GM10847 (cell line): Measurements from ENCODE around the gene HOXA11.

ENCODE experiments used
- POLR2A ChIP-seq: IDR thresholded peaks from 2 replicates; pipeline ENCODE4 v1.6.1; 2011; ENCODE audit not compliant: insufficient read length; ENCODE audit errors: extremely low read depth

HOXA11 gene

DNA sequence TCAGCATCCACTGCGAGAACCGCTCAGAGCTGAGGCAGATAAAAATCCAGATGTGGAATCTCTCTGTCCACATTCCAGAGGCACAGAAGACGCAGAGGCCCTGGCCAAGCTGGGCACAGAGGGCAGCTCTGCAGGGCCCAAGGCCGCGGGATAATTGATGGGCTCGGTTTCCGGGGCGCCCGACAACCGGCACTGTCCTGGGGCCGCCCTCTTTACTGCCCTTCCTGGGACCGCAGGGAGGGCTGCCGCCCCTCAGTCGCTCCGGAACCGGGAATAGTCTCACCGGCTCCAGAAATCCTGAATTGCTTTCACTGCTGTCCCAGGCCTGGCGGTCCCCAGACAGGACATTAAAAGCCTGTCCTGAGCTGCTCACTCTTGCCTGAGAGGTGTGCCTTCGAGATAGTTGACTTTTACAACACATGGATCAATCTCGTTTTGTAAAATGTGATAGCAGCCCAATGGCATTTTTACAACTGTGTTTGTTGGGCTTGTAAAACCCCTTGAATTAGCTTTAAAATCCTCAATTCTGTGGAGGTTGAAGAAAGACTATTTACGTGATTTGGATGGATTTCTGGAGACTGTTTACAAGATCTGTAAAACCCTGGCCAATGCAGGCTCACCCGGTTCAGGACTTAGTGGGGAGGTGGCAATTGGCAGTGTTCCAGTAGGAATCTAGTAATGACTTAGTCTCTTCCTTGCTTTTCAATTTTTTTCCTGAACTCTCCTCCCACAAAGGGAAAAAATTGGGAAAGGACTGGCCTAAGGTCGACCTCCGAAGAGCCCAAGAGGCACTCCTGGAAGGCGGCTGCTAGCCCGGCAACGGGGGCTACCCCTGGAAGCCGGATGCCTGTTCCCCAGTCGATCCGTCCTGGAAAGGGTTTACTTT, 36.0 kb downstream of the HOXA11 start:
- no peak for TF ChIP-seq POLR2A

DNA sequence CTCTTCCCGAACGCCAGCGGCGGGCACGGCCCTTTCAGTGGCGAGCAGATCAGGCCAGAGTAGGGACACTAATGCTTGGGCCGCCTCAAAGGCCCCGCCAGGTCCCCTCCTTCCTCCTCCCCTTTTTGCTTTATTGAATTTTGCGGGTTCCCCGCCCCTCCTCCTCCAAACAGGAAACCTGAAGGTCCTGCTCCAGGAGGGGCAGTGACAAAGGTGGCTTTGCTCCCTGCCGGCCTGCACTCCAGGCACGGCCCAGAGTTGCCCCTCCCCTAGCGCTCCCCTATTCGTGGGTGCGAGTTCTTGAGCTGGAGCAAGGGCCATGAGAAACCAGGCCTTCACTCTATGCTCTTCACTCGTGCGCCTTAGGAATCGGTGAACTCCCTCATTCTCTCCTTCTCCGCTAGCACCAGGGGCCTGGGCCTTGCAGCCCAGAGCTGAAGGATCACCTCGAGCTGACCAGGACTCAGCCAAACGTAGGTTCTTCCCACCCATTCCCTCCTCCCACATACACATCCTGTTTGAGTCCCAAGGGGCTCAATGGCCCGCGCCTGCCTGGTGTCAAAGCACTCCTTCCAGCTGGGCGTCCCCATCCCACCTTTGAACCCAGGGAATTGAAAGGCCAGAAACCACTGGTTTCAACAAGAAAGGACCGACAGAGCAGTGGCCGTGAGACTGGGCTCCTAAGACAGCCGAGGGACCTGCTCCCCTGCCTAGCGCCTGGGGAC, 36.8 kb downstream of the HOXA11 start:
- no peak for TF ChIP-seq POLR2A

DNA sequence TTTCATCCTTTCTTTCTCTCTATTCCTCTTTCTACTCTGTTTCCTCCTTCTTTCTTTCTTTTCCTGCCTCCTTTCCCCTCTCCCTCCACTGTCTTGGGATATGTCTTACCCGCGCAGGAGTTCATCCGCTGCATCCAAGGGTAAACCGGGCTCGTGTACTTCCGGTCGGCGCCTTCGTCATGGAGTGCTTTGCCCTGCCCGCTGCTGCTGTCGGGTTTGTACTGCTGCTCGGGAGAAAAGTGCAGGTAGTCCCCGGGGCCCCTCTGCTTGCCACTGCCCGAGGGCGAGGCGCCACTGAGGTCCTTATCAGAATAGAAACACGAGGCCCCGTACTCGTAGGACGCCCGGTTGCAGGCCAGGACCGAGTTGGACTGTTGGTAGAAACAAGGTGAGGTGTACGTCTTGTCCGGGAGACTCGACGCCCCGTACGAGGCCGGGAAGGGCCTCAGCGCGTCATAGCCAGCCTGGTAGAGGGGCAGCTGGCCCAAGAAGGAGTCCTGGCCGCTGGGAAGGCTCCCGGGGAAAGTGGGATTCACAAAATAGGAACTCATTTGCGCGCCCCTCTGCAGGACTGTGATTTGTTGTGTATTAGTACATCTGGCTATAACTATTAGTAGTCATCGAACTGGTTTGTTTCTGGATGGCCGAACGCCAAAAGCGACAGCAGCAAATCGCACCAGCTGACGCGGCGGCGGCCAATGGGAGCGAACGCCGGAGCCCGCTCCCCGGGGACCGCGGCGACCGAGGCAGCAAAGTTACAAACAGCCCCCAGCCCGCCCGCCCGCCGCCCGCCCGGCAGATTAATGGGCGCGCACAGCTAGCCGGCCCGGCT, 37.6 kb downstream of the HOXA11 start, which contains the start of gene HOXA6:
Gene HOXA6, minus strand, starts transcription at position 576 of the 832 bp plus-strand sequence. Its CDS starts 25 bp downstream, at position 551.
- no peak for TF ChIP-seq POLR2A

DNA sequence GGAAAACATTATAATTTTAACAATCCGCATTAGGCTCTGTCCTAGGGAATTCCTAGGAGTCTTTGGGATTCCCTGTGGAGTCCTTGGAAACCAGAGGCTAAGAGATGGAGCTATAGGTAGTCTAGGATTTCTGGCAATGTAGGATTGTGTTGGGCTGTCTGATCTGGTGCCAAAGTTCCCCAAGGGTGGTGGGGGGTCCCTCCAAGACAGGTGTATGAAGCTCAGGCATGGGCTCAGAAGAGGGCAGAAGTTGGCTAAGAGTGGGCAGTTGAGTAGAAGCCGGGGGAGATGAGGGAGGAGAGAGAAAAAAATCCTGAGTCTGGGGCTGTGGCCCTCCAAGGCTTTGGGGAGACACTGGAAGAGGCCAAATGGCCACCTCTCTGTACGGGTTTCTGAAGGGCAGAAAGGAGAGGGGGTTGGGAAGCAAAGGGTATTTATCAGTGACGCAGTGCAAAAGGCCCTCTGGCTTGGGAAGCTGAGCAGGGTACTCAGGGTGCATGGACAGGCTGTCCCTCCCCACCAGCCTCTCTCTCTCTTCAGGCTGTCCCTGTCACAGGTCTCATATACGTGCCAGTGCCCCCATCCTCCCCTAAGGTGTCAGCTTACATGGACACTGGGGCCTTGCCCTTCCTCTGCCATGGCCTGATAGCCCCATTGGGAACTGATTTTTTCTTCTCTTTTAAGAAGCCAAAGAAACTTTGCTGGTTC, 38.4 kb downstream of the HOXA11 start:
- no peak for TF ChIP-seq POLR2A

DNA sequence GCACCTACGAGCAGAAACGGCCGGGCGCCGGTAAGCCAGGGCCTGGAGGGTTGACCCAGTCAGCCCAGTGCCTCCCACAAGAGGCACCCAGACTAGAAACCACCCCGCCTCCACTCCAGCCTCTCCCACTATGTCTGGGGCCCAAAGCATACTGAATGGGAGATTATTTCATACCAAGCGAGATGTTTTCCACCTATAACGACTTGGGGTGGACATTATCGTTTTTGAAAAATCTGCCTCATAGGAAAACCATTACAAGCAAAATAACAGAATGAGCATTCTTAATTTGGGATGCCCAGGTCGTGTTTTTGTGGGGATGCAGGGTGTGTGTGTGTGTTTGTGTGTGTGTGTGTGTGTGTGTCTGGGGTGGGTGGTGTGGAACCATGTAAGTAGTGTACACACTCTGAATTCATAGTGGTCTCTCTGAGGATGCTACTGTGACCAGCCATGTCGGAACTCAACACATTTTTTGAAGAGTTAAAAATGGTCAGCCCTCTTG, 39.1 kb downstream of the HOXA11 start:
- TF ChIP-seq POLR2A = no peak

DNA sequence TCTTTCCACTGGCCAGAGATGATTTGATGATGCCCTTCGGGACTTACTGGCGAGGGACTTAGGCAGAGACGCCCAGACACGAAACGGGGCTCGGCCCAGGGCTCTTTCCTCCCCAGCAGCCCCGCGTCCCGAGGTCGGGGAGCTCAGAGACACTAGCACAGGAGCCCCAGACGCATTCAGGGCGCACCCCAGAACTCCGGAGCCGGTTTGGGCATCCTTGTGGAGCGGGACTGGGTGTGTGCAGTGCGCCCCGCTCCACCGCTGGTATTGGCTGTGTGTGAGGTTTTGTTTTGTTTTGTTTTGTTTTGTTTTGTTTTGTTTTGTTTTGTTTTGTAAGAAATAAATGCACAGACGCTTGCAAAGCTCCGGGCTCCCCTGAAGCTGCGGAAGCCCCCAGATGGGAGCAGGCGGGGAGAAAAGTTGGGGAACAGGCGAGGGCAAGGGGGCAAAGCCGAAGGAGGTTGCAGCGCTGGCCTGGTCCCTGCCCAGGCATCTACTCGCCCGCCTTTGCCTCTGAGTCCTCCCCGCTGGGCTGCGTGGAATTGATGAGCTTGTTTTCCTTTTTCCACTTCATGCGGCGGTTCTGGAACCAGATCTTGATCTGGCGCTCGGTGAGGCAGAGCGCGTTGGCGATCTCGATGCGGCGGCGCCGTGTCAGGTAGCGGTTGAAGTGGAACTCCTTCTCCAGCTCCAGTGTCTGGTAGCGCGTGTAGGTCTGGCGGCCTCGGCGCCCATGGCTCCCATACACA, 39.7 kb downstream of the HOXA11 start:
- TF ChIP-seq POLR2A = no peak

DNA sequence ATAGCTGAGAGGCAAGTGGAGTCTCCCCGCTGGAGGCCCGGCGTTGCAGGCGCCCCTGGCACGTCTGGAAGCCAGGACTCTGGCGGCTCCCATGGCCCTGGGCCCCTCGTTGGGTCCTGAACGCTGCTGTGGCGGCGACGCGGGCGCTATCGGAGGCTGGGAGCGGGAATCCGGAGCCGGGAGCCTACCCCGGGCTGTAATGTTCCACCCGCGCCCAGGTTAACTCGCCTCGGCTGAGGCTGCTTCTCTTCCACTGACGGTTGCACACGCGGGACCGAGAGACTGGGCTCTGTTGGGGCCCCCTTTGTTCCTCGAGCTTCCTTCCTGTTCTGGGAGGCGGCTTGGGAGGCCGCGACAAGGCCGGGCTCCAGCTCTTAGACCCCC, 40.3 kb downstream of the HOXA11 start:
- no peak for TF ChIP-seq POLR2A

DNA sequence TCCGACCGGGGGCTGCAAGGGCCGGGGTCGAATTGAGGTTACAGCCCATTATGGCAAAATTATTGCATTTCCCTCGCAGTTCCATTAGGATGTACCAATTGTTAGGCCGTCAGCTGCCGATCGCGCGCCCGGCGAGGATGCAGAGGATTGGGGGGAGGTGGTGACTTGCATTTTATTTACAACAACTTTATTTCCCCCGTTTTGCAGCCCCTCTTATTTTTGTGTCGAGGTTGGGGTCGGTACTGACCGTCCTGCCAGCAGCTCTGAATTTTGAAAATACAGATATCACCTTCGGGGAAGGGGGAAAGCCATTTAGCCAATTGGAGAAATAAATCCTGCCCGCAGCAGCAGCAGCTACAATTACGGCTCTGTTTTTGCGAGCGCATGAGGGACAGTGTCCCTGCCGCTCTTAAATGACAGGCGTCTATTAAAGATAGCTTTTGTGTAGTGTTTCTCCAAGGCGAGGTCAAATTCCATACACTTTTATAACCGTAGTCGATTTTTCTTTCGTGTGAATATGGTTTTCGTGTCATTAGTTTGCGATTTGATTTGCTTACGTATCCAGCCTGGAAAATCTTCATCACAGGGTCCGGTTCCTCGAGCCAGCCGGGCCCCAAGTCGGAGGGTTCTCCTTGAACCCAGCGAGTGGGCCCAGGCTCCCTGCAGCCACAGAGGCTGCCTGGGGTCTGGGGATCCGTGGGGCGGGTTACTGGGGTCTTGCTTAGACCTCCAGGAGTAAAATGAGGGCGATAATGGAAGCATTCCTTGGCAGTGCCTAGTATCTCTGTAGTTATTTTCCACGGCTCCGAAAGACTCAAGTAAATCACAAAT, 40.9 kb downstream of the HOXA11 start:
- no peak for TF ChIP-seq POLR2A

DNA sequence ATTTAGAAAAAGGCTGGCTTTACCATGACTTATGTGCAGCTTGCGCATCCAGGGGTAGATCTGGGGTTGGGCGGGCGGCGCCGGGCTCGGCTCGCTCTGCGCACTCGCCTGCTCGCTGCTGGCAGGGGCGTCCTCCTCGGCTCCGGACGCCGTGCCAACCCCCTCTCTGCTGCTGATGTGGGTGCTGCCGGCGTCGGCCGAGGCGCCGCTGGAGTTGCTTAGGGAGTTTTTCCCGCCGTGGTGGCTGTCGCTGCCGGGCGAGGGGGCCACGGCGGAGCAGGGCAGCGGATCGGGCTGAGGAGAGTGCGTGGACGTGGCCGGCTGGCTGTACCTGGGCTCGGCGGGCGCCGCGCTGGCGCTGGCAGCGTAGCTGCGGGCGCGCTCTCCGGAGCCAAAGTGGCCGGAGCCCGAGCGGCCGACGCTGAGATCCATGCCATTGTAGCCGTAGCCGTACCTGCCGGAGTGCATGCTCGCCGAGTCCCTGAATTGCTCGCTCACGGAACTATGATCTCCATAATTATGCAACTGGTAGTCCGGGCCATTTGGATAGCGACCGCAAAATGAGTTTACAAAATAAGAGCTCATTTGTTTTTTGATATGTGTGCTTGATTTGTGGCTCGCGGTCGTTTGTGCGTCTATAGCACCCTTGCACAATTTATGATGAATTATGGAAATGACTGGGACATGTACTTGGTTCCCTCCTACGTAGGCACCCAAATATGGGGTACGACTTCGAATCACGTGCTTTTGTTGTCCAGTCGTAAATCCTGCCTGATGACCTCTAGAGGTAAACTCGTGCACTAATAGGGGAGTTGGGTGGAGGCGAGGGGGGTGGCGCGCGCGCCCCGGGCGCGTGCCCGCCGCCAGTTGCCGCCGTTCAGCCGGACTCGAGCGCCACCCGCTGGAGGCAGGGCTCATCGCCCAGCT, 41.7 kb downstream of the HOXA11 start, which contains the start of gene HOXA5:
Gene HOXA5, minus strand, starts transcription at position 659 of the 927 bp plus-strand sequence. Its CDS starts 74 bp downstream, at position 585.
- TF ChIP-seq POLR2A = no peak

DNA sequence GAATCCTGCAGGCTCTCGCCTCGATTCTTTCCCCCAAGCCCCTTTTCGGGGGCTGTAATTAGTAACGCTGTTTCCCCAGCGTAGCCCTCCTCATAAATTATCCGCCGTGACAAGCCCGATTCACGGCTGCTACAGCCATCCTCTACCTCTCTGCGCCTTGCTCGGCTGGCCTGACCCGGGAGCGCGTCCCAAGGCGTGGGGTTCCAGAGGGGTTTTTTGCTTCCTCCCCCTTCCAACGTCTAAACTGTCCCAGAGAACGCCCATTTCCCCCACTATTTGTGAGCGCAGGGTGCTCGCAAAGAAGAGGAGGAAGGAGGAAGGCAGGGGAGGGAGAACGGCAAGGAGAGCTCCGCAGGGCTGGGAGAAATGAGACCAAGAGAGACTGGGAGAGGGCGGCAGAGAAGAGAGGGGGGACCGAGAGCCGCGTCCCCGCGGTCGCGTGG, 42.4 kb downstream of the HOXA11 start:
- TF ChIP-seq POLR2A = no peak

DNA sequence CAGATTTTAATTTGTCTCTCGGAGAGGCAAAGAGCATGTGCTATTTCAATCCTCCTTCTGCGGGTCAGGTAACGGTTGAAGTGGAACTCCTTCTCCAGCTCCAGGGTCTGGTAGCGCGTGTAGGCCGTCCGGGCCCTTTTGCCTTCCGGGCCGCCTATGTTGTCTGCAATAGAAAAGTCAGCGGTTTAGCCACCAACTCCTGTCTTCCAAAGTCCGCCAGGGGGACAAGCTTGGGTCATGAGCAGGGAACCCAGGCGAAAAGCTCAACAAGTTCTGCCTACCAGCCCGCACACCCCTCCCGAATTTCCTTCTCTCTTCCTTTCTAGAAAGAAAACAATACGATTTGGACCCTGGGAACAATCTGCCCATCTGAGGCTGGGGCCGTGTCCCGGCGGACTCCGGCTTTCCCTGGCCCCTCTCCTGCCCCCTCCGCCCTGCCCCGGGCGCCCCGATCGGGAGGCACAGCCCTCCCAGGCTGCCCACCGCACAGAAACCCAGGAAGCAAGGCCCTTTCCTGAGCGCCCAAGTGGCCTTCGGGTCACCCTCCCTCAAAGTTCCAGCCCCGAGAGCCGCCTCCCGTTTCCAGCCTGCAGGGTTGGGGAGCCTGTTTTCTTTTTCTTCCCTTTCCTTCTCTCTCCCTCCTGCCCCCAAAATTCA, 43.0 kb downstream of the HOXA11 start:
- no peak for TF ChIP-seq POLR2A
